Hepatocyte (in vitro differentiated cells): ENCODE measurements around the gene TRAF2. TPM values are rescaled to one million over a fixed set of nuclear protein-coding genes. Genes with fewer than 3 reads are reported as not detected.

ENCODE experiments used
- DNase-seq: peaks from one replicate; pipeline ENCODE4 v3.0.0-alpha.2; 2016; ENCODE audit warnings: low spot score
- H2AFZ ChIP-seq: fragments of 200-600 bp; sonication (generic); 2 replicates; pipeline ENCODE4 v1.6.0; 2016; ENCODE audit warnings: antibody characterized with exemption, mild to moderate bottlenecking
- H3K27ac ChIP-seq: fragments of 200-600 bp; sonication (generic); 2 replicates; pipeline ENCODE4 v1.5.1; 2016; ENCODE audit warnings: mild to moderate bottlenecking
- H3K27me3 ChIP-seq: fragments of 200-600 bp; sonication (generic); 2 replicates; pipeline ENCODE4 v1.6.1; 2016
- H3K36me3 ChIP-seq: fragments of 200-600 bp; sonication (generic); replicated peaks from 2 replicates; pipeline ENCODE4 v1.5.1; 2016; ENCODE audit warnings: low read depth; ENCODE audit not compliant: insufficient read depth
- H3K4me1 ChIP-seq: fragments of 200-600 bp; sonication (generic); 2 replicates; pipeline ENCODE4 v1.5.1; 2016; ENCODE audit warnings: mild to moderate bottlenecking, moderate library complexity; ENCODE audit not compliant: insufficient read depth
- H3K4me2 ChIP-seq: fragments of 200-600 bp; sonication (generic); 2 replicates; pipeline ENCODE4 v1.6.0; 2016
- H3K4me3 ChIP-seq: fragments of 200-600 bp; sonication (generic); 2 replicates; pipeline ENCODE4 v1.5.1; 2016; ENCODE audit warnings: mild to moderate bottlenecking
- H3K79me2 ChIP-seq: fragments of 200-600 bp; sonication (generic); 2 replicates; pipeline ENCODE4 v1.6.0; 2017; ENCODE audit warnings: mild to moderate bottlenecking
- H3K9me2 ChIP-seq: fragments of 200-600 bp; sonication (generic); replicated peaks from 2 replicates; pipeline ENCODE4 v1.6.0; 2017; ENCODE audit warnings: mild to moderate bottlenecking; ENCODE audit not compliant: insufficient read depth
- H3K9me3 ChIP-seq: fragments of 200-600 bp; sonication (generic); 2 replicates; pipeline ENCODE4 v1.5.1; 2016; ENCODE audit warnings: low read depth, mild to moderate bottlenecking
- H4K20me1 ChIP-seq: fragments of 200-600 bp; sonication (generic); 2 replicates; pipeline ENCODE4 v1.6.0; 2016; ENCODE audit warnings: mild to moderate bottlenecking; ENCODE audit not compliant: insufficient read depth, poor library complexity, severe bottlenecking
- EZH2 ChIP-seq: fragments of 200-600 bp; sonication (generic); IDR thresholded peaks from 2 replicates; pipeline ENCODE4 v1.6.1; 2016; ENCODE audit warnings: antibody characterized with exemption, mild to moderate bottlenecking, borderline replicate concordance
- EZH2phosphoT487 ChIP-seq: fragments of 200-600 bp; sonication (generic); IDR thresholded peaks from one replicate; pipeline ENCODE4 v1.6.1; 2018; ENCODE audit warnings: antibody characterized with exemption, mild to moderate bottlenecking, low read depth, moderate library complexity; ENCODE audit not compliant: unreplicated experiment, severe bottlenecking
- WGBS: methylation state at CpG from one replicate; pipeline ENCODE4 v1.1.6; 2016; ENCODE audit warnings: low lambda C conversion rate; ENCODE audit errors: missing lambda C conversion rate; 5-methylcytosine and 5-hydroxymethylcytosine counted together
- polyA plus RNA-seq: library from polyadenylated mRNA; unstranded; fragments of >200 nt; fragmentation: Nextera tagmentation; extraction: Ambion mirVana; gene quantifications from 2 replicates; pipeline ENCODE4 v1.2.1, GENCODE V29; 2016
- total RNA-seq: library from RNA; depleted of rRNA; stranded (reverse); fragments of >200 nt; gene quantifications from 2 replicates; pipeline ENCODE4 v1.2.3, GENCODE V29; 2014
- TF ChIP-seq, protein P1 (sequence below): fragments of 200-600 bp; sonication (generic); IDR thresholded peaks from 2 replicates; pipeline ENCODE4 v1.5.1; 2016; ENCODE audit warnings: antibody characterized with exemption, mild to moderate bottlenecking; ENCODE audit not compliant: poor library complexity

The TRAF2 gene
- total and polyA plus RNA-seq, 2 experiments from 2014 or later, result 7.6 to 12.4 TPM

DNA sequence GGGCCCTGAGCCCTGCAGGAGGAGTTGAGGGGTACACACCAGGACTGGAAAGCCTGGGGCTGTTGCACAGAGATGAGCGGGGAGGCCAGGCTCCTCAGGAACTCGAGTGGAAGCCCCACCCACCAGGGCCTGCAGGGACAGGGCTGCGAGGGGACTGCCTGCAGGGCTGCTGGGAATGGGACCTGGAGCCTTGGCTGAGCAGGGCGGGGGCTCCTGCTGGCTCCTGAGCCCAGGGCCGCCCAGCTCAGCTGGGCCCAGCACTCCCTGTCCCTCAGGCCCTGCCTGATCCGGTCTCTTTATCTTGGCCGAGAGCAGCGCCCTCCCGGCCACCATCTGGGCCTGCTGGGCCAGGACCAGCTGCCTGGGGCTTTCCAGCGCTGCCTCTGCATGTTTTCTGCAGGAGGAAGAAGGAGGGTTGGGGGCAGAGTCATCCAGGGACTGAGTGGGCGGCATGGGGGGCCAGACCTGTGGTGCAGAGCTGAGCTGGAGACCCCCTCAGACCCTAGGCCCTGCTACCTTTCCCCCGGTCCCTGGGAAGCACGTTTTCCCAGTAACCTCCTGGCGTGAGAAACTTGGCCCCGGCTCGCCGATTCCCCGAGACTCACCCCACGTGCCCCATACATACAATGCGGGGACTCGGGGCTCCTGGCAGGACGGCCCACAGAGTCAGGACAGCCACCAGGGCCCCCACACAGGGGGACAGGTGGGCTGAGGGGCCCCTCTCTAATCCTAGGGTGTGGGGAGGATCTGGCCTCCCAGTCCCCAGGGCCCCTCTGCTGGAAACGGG is 75.2 kb downstream of the TRAF2 start:
- no peaks in the 10 kb centered on the region for H3K79me2 ChIP-seq
- H3K9me2 ChIP-seq, result no peaks in the 10 kb centered on the region
- H3K27me3 ChIP-seq, result no peaks in the 10 kb centered on the region
- WGBS, result 81% methylated on average over 23 of the region's 23 CpGs
- no peak overlapping the region for H3K27ac ChIP-seq
- no peak overlapping the region for H3K4me2 ChIP-seq
- H2AFZ ChIP-seq, result no peak overlapping the region
- no peak overlapping the region for H3K4me3 ChIP-seq
- no peaks in the 10 kb centered on the region for H3K36me3 ChIP-seq
- no peak for DNase-seq
- H3K9me3 ChIP-seq, result no peaks in the 10 kb centered on the region
- H3K4me1 ChIP-seq, result no peaks in the 10 kb centered on the region
- H4K20me1 ChIP-seq, result no peaks in the 10 kb centered on the region
- TF ChIP-seq, protein P1, sequence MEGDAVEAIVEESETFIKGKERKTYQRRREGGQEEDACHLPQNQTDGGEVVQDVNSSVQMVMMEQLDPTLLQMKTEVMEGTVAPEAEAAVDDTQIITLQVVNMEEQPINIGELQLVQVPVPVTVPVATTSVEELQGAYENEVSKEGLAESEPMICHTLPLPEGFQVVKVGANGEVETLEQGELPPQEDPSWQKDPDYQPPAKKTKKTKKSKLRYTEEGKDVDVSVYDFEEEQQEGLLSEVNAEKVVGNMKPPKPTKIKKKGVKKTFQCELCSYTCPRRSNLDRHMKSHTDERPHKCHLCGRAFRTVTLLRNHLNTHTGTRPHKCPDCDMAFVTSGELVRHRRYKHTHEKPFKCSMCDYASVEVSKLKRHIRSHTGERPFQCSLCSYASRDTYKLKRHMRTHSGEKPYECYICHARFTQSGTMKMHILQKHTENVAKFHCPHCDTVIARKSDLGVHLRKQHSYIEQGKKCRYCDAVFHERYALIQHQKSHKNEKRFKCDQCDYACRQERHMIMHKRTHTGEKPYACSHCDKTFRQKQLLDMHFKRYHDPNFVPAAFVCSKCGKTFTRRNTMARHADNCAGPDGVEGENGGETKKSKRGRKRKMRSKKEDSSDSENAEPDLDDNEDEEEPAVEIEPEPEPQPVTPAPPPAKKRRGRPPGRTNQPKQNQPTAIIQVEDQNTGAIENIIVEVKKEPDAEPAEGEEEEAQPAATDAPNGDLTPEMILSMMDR, result no peak
- TF ChIP-seq EZH2 (no peak), EZH2phosphoT487 (no peak)

DNA sequence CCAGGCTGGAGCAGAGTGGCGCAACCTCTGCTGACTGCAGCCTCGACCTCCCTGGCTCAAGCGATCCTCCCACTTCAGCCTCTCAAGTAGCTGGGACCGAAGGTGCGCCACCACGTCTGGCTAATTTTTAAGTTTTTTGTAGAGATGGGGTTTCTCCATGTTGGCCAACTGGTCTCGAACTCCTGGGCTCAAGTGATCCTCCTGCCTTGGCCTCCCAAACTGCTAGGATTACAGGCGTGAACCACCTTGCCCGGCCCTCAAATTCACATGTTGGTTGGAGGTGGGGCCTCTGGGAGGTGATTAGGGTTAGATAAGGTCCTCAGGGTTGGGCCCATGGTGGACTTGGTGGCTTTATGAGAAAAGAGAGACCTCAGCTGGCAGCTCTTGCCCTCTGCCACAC is 75.8 kb downstream of the TRAF2 start:
- Histone ChIP-seq H3K27me3 (no peaks in the 10 kb centered on the region), H3K4me1 (no peaks in the 10 kb centered on the region), H4K20me1 (no peaks in the 10 kb centered on the region), H3K4me2 (no peak overlapping the region), H3K9me2 (no peaks in the 10 kb centered on the region), H3K36me3 (no peaks in the 10 kb centered on the region), H3K79me2 (no peaks in the 10 kb centered on the region), H3K9me3 (no peaks in the 10 kb centered on the region), H3K27ac (no peak overlapping the region), H3K4me3 (no peak overlapping the region), H2AFZ (no peak overlapping the region)
- DNase-seq, result no peak
- TF ChIP-seq EZH2phosphoT487, result no peak
- TF ChIP-seq, protein P1, result no peak
- TF ChIP-seq EZH2, result no peak
- 95% methylated on average over 9 of the region's 9 CpGs for WGBS

DNA sequence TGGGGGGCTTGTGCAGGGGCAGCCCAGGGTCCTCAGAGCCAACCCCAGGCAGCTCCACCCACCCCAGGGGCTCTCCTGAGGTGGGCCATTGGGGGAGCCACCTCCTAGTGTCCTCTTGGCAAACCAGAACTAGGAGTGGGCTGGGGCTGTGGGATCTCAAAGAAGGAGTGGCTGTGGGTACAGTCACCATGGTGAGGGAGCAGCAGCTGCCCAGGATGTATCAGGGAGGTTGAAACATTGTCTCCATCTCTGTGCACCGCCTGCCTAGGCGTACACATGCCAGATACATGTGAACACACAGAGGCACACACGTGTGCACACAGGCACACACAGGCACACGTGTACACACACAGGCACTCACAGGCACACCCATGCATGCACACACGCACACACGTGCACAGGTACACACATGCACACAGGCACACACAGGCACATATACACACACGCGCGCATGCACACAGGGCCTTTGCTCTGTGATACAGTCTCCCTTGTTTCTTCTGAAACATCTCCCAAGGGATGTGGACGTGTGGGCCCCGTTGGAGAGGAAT is 76.5 kb downstream of the TRAF2 start:
- H3K9me2 ChIP-seq, result no peaks in the 10 kb centered on the region
- WGBS, result 84% methylated on average over 11 of the region's 11 CpGs
- H3K79me2 ChIP-seq, result no peaks in the 10 kb centered on the region
- H3K9me3 ChIP-seq, result no peaks in the 10 kb centered on the region
- TF ChIP-seq, protein P1, result no peak
- TF ChIP-seq EZH2phosphoT487 (no peak), EZH2 (no peak)
- DNase-seq, result no peak
- H3K36me3 ChIP-seq, result no peaks in the 10 kb centered on the region
- H2AFZ ChIP-seq, result no peak overlapping the region
- no peaks in the 10 kb centered on the region for H3K27me3 ChIP-seq
- no peak overlapping the region for H3K4me2 ChIP-seq
- H3K4me3 ChIP-seq, result no peak overlapping the region
- H3K4me1 ChIP-seq, result no peaks in the 10 kb centered on the region
- H3K27ac ChIP-seq, result no peak overlapping the region
- no peaks in the 10 kb centered on the region for H4K20me1 ChIP-seq
